GM21717 (cell line): ENCODE data around the gene KRT16.
"Not testable (repeated sequence)": the region's sequence is repeated elsewhere in the genome, so short reads cannot be mapped to it uniquely, and the experiment has no call there.

Experiments
- ATAC-seq: cut with Tn5 transposase; IDR thresholded peaks from one replicate; pipeline ENCODE4 v1.9.1; 2021; ENCODE audit warnings: mild to moderate bottlenecking, moderate library complexity; ENCODE audit not compliant: unreplicated experiment

Gene KRT16

GRCh38 chr17:41628621-41629255 lies 16.2 kb upstream of the KRT16 start:
- ATAC-seq, result not testable (repeated sequence)

- ATAC-seq, result not testable (repeated sequence)
These were observed 15.5 kb upstream of the KRT16 start for GRCh38 chr17:41628073-41628370.

DNA sequence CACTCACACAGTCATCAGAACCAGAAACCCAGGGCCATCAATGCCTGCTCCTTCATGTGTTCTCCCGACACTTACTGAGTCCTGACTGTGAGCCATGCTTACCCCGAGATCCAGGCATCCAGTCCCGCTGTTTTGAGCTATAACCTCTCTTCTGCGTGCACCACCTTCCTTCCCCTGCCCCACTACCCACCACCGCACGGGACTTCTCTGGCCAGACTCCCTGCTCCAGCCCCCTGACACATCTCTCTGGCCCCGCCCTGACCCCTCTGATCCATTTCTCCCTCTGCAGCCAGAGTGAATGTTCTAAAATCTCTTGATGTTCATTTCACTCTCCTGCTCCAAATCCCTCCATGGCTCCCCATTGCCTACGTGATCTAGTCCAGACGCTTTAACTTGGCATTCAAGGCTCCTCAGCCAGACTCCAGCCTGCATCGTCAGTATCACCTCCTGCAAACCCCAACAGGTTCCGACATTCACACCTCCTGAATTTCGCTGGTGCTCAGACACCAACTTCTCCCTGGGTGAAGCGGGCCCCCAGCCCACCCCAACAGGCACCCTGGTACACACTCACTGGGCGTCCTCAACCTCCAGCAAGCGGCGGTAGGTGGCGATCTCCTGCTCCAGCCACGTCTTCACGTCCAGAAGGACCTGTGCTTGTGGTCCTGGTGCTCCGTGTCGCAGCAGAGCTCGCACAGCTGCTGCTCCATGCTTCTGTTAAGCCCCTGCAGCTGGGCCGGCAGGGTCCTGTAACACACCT lies 14.9 kb upstream of the KRT16 start:
- ATAC-seq, result no peak

DNA sequence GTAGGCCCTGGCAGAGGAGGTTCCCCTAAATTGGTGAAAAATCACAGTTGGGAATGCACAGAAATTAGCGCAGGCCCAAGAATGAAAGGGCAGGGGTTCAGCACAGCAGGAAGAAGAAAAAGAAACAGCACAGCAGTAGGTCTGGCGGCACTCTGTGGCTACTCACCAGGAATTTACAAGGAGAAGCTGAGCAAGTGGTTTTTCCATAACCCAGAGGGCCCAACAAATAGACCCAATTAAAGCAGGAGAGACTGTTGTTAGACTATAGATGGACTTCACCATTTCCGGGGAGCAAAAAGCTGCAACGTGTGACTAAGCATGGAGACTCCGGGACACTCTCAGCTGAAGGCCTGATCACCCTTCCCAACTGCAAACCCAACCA lies 14.3 kb upstream of the KRT16 start:
- not testable (repeated sequence) for ATAC-seq

DNA sequence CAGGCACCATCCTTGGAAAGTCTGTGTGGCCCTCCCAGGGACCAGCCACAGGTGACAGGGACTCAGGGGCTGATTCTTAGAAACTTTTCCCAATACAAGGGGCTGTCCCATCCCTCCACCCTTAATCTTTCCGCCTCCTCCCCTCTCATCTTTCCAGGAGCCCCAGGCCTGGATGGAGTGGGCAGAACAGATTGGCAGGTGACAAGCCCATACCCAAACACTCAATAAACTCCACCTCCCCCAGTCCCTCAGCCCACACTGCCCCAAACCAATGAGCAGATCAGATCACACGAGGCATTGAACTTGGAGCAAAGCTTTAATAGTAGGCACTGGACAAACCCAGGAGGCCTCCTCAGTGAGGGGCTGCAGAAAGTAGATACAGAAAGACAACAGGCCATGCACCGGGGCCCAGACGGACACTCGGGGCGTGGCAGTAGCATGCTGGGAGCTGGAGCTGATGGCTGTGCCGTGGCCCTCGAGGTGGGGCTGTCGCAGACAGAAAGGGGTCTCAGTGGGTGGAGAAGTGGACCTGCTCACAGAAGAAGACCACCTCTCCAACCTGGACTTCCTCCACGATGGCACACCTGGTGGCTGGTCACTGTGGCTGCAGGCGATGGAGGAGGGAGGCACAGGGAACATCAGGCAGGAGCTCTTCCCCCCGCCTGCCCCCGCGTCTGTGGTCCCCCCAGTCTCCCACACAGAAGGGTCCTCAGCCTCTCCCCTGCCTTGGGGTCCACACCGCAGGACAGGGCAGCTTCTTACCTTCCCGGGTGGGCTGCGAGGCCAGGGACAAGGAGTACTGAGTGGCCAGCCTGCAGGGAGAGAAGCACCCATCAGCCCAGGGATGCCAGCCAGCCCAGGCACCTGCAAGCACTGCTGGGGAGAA lies 13.7 kb upstream of the KRT16 start:
- not testable (repeated sequence) for ATAC-seq

GRCh38 chr17:41625602-41626001 lies 13.0 kb upstream of the KRT16 start:
- ATAC-seq, result no peak

DNA sequence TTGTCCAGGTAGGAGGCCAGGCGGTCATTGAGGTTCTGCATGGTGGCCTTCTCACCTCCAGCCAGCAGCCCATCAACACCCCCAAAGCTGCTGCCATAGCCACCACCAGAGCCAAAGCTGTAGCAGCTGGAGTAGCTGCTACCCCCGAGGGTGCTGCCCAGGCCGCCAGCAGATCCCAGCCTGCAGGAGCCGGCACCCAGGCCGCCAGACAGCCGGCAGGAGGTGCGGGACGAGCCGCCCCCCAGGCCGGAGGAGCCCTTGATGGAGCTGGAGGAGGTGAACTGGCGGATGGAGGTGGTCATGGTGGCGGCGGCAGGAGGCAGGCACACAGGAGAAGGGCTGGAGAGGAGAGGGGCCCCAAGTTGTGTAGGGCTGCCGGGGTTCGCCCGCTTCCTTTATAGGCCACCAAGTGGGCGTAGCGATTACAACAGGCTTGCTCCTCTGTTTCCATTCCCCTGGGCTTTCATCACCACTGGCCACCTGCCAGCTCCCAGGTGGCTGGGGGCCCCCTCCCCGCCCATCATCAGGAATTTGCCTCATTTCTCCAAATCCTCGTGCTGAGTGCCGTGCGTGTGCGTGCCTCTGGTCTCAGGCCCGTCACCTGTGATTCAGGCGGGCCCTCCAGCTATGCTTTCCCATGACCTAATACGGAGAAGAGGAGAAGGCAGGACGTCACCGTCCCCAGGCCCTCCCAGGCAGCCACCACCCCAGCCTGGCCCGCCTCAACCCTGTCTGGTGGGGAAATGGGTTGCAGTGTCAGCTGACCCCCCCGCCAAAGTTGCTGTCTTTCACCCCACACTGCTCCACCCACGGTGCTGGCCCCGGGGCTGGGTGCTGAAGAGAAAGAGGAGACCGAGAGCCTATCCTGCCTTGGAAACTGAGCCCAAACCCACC lies 11.9 kb upstream of the KRT16 start, which contains the start of gene KRT17:
Gene KRT17 (minus strand): TSS at position 368 of the 894 bp plus-strand sequence. CDS start 66 bp downstream, at position 302.
- no peak for ATAC-seq

GRCh38 chr17:41623184-41623861 lies 10.8 kb upstream of the KRT16 start:
- not testable (repeated sequence) for ATAC-seq

DNA sequence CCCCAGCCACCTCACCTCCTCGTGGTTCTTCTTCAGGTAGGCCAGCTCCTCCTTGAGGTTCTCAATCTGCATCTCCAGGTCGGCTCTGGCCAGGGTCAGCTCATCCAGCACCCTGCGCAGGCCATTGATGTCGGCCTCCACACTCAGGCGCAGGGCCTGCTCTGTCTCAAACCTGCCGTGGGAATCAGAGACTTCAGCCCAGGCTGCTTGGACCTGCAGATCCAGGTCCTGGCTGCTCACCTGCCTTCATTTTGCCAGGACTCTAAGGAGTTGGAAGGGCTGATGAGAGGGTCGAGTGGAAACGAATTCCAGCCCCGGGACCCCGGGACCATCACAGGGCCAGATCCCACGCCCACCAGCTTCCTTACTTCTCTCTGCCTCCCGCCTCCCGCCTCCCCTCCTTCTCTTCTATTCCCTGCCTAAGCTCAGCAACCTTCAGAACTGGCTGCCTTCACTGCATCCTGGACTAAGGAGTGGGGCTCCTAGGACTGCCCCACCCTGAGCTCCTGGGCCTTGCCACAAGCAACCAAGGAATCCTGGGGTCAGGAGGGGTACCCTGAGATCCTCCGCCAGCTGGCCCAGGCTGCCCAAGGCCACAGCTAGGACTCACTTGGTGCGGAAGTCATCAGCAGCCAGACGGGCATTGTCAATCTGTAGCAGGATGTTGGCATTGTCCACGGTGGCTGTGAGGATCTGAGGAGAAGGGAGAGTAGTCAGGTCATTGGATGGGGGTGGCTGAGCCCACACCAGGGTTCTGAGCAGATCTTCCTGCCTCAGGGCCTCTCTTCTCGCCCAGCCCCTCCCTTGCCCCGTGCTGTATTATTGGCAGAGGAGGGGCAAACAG lies 10.0 kb upstream of the KRT16 start:
- ATAC-seq, result not testable (repeated sequence)

DNA sequence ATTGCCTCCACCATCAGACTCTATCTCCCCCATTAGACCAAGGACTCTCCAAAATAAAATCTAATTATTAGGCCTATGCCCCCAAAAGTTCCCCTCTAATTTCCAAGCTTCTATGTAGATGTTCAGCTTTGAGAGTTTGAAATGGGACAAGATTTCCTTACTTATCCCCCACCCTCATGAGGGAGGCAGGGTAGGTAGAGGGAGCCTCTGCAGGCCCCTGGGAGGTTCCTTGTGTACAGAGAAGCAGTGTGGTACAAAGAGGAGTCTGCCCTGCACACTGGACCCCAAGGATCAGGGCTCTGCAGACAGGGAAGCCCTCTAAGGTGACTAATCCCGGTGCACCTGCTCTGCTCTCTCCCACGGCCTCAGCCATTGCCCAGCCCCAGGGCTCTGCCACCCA lies 9.3 kb upstream of the KRT16 start:
- no peak for ATAC-seq

- ATAC-seq, result not testable (repeated sequence)
These were observed 8.9 kb upstream of the KRT16 start for GRCh38 chr17:41621435-41621817.

- no peak for ATAC-seq
These were observed 8.2 kb upstream of the KRT16 start for GRCh38 chr17:41620583-41621434.

GRCh38 chr17:41619927-41620582 lies 7.5 kb upstream of the KRT16 start:
- ATAC-seq, result not testable (repeated sequence)

DNA sequence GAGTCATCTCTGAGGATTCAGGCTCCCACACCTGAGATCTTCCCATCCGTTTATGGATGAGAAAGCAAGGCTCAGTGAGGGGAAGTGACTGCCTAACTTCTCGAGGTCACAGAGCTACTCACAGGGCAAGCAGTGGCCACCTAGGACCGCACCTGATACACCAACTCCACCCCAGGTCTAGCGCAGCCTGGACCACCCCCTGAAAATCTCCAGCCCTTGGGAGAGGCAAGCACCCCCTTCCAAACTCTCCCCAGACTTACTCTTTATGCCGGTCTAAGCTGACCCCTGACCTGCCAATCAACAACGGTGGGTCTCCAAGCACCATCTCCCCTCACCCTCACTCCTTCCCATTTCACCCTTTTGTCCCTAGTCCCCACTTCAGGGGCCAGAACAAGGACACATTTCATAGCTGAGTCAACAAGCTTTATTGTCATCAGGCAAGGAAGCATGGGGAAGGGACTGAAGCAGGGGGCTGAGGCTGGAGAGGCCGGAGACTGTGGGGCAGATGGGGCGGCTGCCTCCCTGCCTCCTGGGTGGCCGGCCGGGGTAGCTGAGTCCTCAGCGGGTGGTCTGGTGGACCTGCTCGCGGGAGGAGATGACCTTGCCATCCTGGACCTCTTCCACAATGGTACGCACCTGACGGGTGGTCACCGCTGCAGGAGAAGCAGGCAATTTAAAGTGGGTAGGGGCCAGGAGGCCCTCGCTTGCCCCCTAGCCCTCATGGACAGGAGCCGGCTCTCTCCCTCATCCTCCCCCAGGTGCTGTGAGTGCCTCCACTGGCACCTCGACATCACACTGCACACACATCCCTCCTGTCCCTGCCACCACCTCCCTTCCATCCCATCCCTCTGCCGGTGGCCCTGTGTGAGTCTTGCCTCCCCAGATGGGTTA lies 6.7 kb upstream of the KRT16 start:
- no peak for ATAC-seq

DNA sequence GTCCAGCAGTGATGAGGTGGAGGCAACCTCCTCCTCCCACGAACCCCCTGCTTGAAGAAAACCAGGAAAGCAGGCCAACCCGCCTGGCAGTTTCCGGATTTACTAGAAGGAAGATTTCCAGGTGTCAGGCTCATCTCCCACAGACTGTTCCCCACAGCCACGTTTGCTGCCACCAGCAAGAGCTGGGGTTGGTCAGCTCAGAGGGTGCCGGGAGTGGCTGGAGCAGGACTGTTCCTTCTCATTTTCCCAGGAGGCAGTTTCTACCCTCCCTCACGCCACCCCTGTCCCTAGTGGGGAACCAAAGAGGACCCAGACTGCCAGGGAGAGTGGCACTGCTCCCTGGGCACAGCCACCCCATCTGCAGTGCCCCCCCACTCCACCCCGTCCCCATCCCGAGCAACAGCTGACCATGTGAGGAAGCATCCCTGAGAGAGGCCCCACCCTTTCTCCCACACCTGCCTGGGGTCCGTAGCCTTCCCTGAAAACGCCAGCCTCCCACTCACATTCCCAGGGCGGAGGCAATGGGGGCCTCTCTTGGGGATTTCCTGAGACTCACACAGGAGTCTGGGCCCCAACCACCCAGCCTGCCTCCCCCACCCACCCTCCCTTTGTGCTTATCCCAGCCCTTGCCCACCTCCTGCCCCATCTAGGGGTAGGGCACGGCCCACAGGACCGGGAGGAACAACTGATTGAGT lies 5.9 kb upstream of the KRT16 start:
- ATAC-seq, result no peak

GRCh38 chr17:41617698-41618097 lies 5.1 kb upstream of the KRT16 start:
- ATAC-seq, result no peak
